T-helper 1 cell (primary cell): ENCODE results near the gene ALOXE3.

ENCODE experiments used
- DNase-seq, 5 donors: peaks; one replicate each; pipeline ENCODE4 v3.0.0-alpha.2; 2012 to 2020

ALOXE3 gene

GRCh38 chr17:8141741-8142140 is 23.4 kb upstream of the ALOXE3 start:
- DNase-seq: no peak

DNA sequence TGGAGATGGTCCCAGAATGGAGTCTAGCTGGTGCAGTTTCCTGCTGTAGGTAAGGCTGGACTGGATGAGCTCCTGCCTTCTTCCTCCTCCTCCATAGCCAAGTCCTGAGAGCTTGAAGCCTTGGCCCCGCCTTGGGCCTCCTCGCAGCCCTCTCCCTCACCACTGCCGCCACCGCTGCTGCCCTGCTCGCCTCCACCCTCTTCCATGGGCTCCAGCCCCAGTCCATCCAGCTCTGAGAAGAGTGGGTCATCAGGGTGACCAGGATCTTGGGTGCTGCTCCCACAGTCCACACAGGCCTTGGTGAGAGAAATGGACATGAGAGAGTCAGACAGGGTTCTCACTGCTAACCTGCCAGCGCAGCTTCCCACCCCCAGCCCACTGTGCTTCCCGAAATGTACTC is 22.7 kb upstream of the ALOXE3 start:
- no peak for DNase-seq

GRCh38 chr17:8140065-8141029 is 22.0 kb upstream of the ALOXE3 start:
- DNase-seq: no peak

- DNase-seq: peak; percentile 87 to 97 (median 93)
Observed at GRCh38 chr17:8138672-8139371, 20.5 kb upstream of the ALOXE3 start.

DNA sequence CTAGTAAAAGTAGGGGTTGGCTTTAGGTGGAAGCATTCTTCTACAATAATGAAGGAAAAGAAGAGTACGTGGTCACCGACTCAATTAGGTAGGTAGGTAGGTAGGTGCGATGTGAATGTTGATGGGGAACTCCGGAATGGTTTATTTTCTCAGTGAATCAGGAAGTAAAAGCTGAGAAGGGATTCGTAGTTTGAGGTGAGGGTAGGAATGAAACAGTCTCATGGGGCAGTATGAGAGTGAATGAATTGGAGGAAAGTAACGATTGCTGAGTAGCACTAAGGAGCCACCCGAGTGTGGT is 20.0 kb upstream of the ALOXE3 start:
- DNase-seq: no peak

DNA sequence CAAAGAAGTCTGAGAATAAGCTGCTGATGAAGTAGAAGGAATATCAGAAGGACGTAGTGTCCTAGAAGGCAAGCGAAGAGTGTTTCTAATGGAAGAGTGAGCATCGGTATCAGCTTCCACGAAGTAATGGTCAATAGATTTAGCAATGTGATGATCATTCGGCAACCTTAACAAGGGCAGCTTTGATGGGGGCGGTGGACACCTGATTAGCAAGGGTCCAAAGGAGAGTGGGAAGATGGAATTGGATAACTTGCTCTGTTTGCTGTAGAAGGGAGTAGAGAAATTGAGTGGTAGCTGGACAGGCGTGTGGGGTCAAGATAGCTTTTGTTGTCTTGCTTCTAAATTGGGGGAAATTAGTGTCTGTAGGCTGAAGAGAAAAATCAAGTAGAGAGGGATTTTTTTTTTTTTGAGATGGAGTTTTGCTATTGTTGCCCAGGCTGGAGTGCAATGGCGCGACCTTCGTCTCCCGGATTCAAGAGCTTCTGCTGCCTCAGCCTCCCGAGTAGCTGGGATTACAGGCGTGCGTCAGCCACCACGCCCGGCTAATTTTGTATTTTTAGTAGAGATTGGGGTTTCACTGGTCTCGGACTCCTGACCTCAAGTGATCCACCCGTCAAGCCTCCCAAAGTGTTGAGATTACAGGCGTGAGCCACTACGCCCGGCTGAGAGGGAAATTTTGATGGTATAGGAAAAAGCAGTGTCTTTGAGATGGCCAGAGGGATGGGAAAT is 19.5 kb upstream of the ALOXE3 start:
- DNase-seq: no peak

- DNase-seq: no peak
Observed at GRCh38 chr17:8133941-8134340, 15.6 kb upstream of the ALOXE3 start.

- no peak for DNase-seq
Observed at GRCh38 chr17:8133399-8133798, 15.1 kb upstream of the ALOXE3 start.

- DNase-seq: no peak
Observed at GRCh38 chr17:8131844-8132441, 13.6 kb upstream of the ALOXE3 start.

- no peak for DNase-seq
Observed at GRCh38 chr17:8128125-8128784, 9.9 kb upstream of the ALOXE3 start.

DNA sequence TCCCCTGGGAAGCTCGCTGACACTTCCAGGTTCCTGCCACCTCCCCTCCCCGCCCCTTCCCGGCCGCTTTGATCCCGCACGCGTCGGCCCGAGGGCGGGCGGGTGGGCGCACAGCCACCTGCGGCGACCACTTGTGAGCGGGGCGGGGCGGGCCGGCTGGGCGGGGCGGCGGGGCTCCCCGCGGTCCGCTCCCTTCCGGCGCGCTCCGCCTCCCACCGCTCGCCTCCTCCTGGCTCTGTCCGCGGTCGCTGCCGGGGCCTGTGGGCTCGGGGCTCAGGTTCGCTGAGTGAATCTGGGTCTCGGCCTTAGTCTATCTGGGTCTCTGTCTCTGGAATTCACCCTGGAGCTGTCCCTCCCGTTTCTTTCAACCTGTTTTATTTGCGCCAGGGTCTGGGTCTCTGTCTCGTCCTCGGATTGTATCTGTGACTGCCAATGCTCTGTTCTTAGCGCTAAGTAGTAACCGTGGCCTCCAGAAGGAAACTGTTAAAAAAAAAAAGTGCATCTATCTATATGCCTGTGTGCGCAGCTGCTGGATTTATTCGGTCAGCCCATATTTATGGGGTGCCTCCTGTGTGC is 8.3 kb upstream of the ALOXE3 start:
- DNase-seq: peak in 2 of 5 donors; percentile 47 to 55

- DNase-seq: no peak
Observed at GRCh38 chr17:8125947-8126490, 7.7 kb upstream of the ALOXE3 start.

DNA sequence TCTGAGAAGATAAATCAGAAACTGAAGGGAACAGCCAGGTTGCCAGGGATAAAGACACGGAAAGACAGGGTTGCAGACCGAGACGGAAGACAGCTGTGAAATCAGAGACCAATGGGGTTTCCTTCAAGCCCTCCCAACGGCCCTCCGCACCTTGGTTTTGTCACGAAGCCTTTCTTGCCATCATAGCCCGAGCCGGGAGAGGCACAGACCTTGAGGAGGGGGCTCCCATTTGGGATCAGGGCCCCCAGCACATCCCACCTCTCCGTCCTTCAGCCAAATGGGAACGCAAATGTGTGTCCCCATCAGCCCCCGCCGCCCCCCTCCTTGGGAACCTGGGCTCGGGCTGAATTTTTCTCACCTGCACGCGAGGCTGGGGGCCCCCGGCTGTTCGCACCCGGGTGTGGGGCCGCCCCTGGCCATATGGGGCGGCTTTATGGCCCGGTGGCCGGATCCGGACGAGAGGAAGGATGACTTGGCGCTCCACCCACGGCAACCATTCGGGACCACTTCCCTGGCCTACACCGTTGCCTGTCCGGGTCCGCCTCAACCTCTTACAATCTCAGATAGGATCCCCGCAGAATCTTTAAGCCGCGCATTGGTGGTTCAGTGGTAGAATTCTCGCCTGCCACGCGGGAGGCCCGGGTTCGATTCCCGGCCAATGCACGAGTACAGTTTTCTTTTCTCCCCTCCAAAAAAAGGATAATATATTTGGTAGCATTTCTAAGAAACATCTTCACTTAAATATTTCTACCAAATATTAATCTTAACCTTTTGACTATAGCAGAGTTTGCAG is 7.0 kb upstream of the ALOXE3 start:
- peak; percentile 51 to 87 (median 78) for DNase-seq

GRCh38 chr17:8124350-8125153 is 6.2 kb upstream of the ALOXE3 start:
- DNase-seq: peak in 1 of 5 donors; percentile 24

GRCh38 chr17:8123695-8124349 is 5.5 kb upstream of the ALOXE3 start, which contains the start of gene HES7:
Gene HES7, minus strand, starts transcription at chr17:8124106. Its CDS starts 22 bp downstream, at chr17:8124084.
- DNase-seq: no peak

GRCh38 chr17:8122924-8123694 is 4.8 kb upstream of the ALOXE3 start:
- DNase-seq: peak in 1 of 5 donors; percentile 59

DNA sequence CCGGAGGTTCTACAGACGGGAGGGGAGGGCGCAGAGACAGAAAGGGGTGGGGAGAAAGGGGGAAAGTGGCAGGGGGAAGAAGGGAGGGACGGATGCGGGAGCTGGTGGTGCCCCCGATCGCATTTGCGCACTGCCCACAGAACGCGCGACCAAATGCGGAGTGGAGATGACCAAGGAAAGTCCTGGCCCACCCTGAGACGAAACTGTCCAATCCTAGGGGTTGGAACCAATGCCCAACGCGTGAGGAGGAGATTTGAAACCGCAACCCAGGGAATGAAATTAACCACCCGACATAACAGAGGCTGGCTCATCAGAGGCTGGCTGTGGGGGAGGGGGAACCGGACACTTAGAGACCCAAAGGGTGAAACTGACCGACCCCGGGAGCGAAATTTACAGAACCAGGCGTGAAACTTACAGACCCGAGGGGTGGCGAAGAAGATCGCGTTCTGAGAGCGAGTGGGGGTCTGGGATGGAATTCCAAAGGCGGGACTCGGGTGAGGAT is 4.2 kb upstream of the ALOXE3 start:
- no peak for DNase-seq
